K562 (cell line): ENCODE measurements around the gene ABL1. TPM values are rescaled to one million over a fixed set of nuclear protein-coding genes. Genes with fewer than 3 reads are reported as not detected.

Experiments used
- ATAC-seq: fragments of 200-7000 bp; cut with Tn5 transposase; 3 replicates; pipeline ENCODE4 v1.9.1; 2020; ENCODE audit warnings: moderate library complexity
- BruUV-seq: library from RNA; stranded (reverse); fragments of 400-500 nt; replicated peaks from 2 replicates; lab custom pipeline; 2021; lab: Mats Ljungman, UMichigan
- CTCF ChIA-PET: fragments of 300-600 bp; formaldehyde crosslinking; extraction: SDS; loops from one replicate; lab custom pipeline; 2021; ENCODE audit warnings: low intra/inter-chr PET ratio; lab: Yijun Ruan, JAX
- POLR2A ChIA-PET: fragments of 300-600, 350-650 bp; sonication (Branson Sonifier 250); formaldehyde crosslinking; extraction: SDS; loops from one replicate; lab custom pipeline; 2021; ENCODE audit warnings: antibody characterized with exemption, inconsistent platforms; lab: Yijun Ruan, JAX
- DNase-seq, 4 experiments: peaks; one replicate each; pipeline versions ENCODE4 v3.0.0 to v3.0.0-alpha.2; 2011 to 2018; ENCODE audit warnings: low spot score in 3 of 4, mixed read lengths in 3 of 4; ENCODE audit errors: extremely low read depth in 1 of 4
- FAIRE-seq: peaks from 2 replicates; lab custom pipeline; 2011; peaks lifted over from hg19 to GRCh38; lab: Jason Lieb, UNC
- H2AFZ ChIP-seq: 2 replicates; pipeline ENCODE4 v1.6.0; 2011; ENCODE audit warnings: low read depth, low read length, control low read depth, inconsistent platforms
- H3K27ac ChIP-seq: fragments of 200-600 bp; 3 replicates; pipeline ENCODE4 v1.8.0; 2011; ENCODE audit warnings: low read depth, mild to moderate bottlenecking, control low read depth, inconsistent platforms, low read length, moderate library complexity, mixed read lengths; ENCODE audit errors: extremely low read depth
- H3K27me3 ChIP-seq, 2 experiments: fragments of 300-600 bp in 1 of 2; 2 replicates in 1 of 2; 3 replicates in 1 of 2; pipeline versions ENCODE4 v1.6.0 to v1.8.0; 2011; ENCODE audit warnings: inconsistent platforms in 2 of 2, low read length in 2 of 2, mild to moderate bottlenecking in 1 of 2, mixed read lengths in 1 of 2, moderate library complexity in 1 of 2; ENCODE audit not compliant: control insufficient read depth in 2 of 2, insufficient read depth in 2 of 2
- H3K36me3 ChIP-seq: fragments of 300-600 bp; 3 replicates; pipeline ENCODE4 v1.8.0; 2011; ENCODE audit warnings: mild to moderate bottlenecking, low read length, inconsistent platforms; ENCODE audit not compliant: control insufficient read depth, insufficient read depth
- H3K4me1 ChIP-seq, 2 experiments: fragments of 200-600 bp in 1 of 2; replicated peaks in 1 of 2; 2 replicates in 1 of 2; 3 replicates in 1 of 2; pipeline versions ENCODE4 v1.5.1 to v1.8.0; 2011; ENCODE audit warnings: inconsistent platforms in 2 of 2, low read length in 2 of 2, mild to moderate bottlenecking in 1 of 2, mixed read lengths in 1 of 2, moderate library complexity in 1 of 2; ENCODE audit not compliant: control insufficient read depth in 2 of 2, insufficient read depth in 2 of 2
- H3K4me2 ChIP-seq: 2 replicates; pipeline ENCODE4 v1.6.1; 2011; ENCODE audit warnings: low read length, control low read depth, inconsistent platforms, mixed read lengths; ENCODE audit not compliant: insufficient read depth
- H3K4me3 ChIP-seq: fragments of 200-600 bp; sonication (generic), shearing (Covaris generic); 2 replicates; pipeline ENCODE4 v1.5.1; 2016; ENCODE audit warnings: control low read depth, inconsistent platforms
- H3K79me2 ChIP-seq: fragments of 200-600 bp; 3 replicates; pipeline ENCODE4 v1.8.0; 2011; ENCODE audit warnings: low read length, inconsistent platforms; ENCODE audit not compliant: control insufficient read depth, insufficient read depth
- H3K9ac ChIP-seq, 2 experiments: 2 replicates each; pipeline versions ENCODE4 v1.6.0 to v1.6.1; 2011; ENCODE audit warnings: low read depth in 2 of 2, low read length in 2 of 2, control low read depth in 1 of 2, inconsistent platforms in 1 of 2, mild to moderate bottlenecking in 1 of 2, mixed read lengths in 1 of 2; ENCODE audit not compliant: insufficient read depth in 1 of 2
- H3K9me1 ChIP-seq: one replicate; pipeline ENCODE4 v1.6.0; 2011; ENCODE audit warnings: inconsistent platforms, mild to moderate bottlenecking, low read length, moderate library complexity; ENCODE audit not compliant: control insufficient read depth, insufficient read depth
- H3K9me3 ChIP-seq: replicated peaks from 2 replicates; pipeline ENCODE4 v1.5.1; 2011; ENCODE audit warnings: low read depth, low read length, inconsistent platforms; ENCODE audit not compliant: control insufficient read depth, insufficient read depth
- H4K20me1 ChIP-seq: replicated peaks from 2 replicates; pipeline ENCODE4 v1.6.1; 2011; ENCODE audit warnings: low read length, inconsistent platforms, mixed read lengths; ENCODE audit not compliant: control insufficient read depth, insufficient read depth
- ELF1 ChIP-seq: fragments of 200-800 bp; sonication (Bioruptor generic); IDR thresholded peaks from 2 replicates; pipeline ENCODE4 v1.6.1; 2016; ENCODE audit warnings: missing genetic modification characterization, missing compliant biosample characterization
- MBD2 ChIP-seq: sonication (generic); IDR thresholded peaks from 2 replicates; pipeline ENCODE4 v1.6.1; 2016; ENCODE audit warnings: low read depth, borderline replicate concordance
- NCOA6 ChIP-seq: fragments of 450-650 bp; IDR thresholded peaks from 2 replicates; pipeline ENCODE4 v1.6.1; 2017; ENCODE audit warnings: mild to moderate bottlenecking
- NFYB ChIP-seq: IDR thresholded peaks from 2 replicates; pipeline ENCODE4 v1.6.1; 2011; ENCODE audit warnings: mild to moderate bottlenecking, moderate library complexity; ENCODE audit not compliant: insufficient read length; ENCODE audit errors: extremely low read depth
- SRSF7 ChIP-seq: fragments of 200-400 bp; formaldehyde crosslinking; optimal IDR thresholded peaks from 2 replicates; pipeline ENCODE3; 2017; ENCODE audit warnings: mild to moderate bottlenecking, low read depth, low read length
- ZNF197 ChIP-seq: fragments of 200-800 bp; sonication (Bioruptor generic); IDR thresholded peaks from 2 replicates; pipeline ENCODE4 v1.6.1; 2016; ENCODE audit warnings: low read depth, missing genetic modification characterization, missing compliant biosample characterization
- ZNF395 ChIP-seq: fragments of 200-800 bp; sonication (Bioruptor generic); IDR thresholded peaks from 2 replicates; pipeline ENCODE4 v1.6.1; 2017; ENCODE audit warnings: missing genetic modification characterization, missing compliant biosample characterization
- WGBS: fragments of 100-300 bp; shearing (Covaris generic); methylation state at CpG from one replicate; pipeline ENCODE4 v1.1.6; 2016; ENCODE audit warnings: low coverage, mixed read lengths; ENCODE audit not compliant: insufficient coverage; ENCODE audit errors: missing lambda C conversion rate; 5-methylcytosine and 5-hydroxymethylcytosine counted together
- in situ Hi-C: fragments of 300-500 bp; cut with MboI; formaldehyde crosslinking; loops from 4 replicates; pipeline ENCODE4 v1.15.0; 2018; ENCODE audit warnings: inconsistent platforms, mixed read lengths
- intact Hi-C: fragments of 100-400 bp; cut with micrococcal nuclease; formaldehyde crosslinking; loops from 2 replicates; pipeline ENCODE4 v1.14.2; 2022
- polyA plus RNA-seq, 8 experiments: library from polyadenylated mRNA; depleted of rRNA in 4 of 8; stranded (reverse) in 5 of 8; unstranded in 3 of 8; fragments of >200 nt; fragmentation: Nextera tagmentation in 2 of 8; fragmentation: Illumina TruSeq in 1 of 8; extraction: Ambion mirVana in 2 of 8; extraction: Trizol in 1 of 8; gene quantifications; 2 replicates each; pipeline versions ENCODE4 v1.2.1 to v1.2.3, GENCODE V29; 2011 to 2014; ENCODE audit warnings: inconsistent platforms in 1 of 8, missing spikeins in 1 of 8
- total RNA-seq, 7 experiments: library from RNA; depleted of rRNA in 6 of 7; stranded (reverse); fragments of >200 nt in 6 of 7; fragmentation: Illumina TruSeq in 2 of 7; extraction: Trizol in 2 of 7; gene quantifications; 2 replicates each; pipeline versions ENCODE4 v1.2.1 to v1.2.3, GENCODE V29; 2011 to 2021; ENCODE audit warnings: low replicate concordance in 1 of 7
- TF ChIP-seq, protein P1 (sequence below), 2 experiments: fragments of 450-650 bp in 1 of 2; sonication (generic) in 1 of 2; formaldehyde crosslinking in 1 of 2; IDR thresholded peaks; 2 replicates each; pipeline versions ENCODE4 v1.7.1 to v1.9.0; 2016 to 2022; ENCODE audit warnings: inconsistent platforms in 1 of 2, mild to moderate bottlenecking in 1 of 2, missing genetic modification reagents in 1 of 2

Gene ABL1
- total and polyA plus RNA-seq, 9 of the 15 experiments (the other 6 are each of a cell fraction or from before 2014, with no cell fraction given): 1.5 to 130 (median 37.8) TPM

DNA sequence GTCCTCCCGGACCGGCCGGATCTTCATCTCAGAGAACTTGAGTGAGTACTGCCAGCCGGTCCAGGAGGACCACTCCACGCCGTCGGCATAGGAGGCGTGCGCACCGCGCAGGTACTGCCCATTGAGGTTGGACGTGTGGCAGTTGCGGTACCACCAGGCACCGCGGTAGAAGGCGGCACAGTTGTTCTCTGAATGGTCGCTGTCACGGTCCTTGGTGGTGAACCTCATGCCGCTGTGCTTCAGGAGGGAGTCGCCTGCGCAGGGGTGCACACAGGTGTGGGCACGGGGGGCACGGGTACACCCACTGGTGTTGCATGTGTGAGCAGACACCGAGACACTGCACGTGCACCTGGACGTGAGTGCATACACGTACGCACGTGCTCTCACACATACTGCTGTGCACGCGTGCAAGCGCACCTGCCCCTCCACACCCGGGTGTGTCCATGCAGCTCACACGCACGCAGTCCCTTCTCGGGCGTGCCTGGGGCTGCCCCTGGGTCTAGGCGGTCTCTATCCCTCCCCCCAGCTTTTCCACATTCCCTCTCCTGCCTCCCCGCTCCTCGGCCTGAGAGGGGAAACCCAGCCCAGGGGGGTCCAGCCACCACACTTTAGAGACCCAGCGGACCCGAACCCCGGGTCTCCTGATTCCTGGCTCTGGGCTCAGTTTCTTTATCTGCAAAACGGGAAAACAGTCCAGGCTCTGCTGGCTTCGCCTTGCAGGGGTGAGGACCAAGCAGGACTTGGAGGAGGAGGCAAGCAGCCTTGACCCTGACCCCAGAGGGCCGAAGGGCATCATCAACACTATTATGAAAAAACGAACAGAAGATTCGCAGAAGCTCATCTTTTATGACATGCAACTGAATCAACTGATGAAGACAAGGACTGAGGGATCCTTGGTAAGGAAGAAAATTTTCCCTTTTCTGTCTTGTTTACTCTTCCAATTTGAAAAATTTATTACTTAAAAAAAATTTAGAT is 69.3 kb downstream of the ABL1 start:
- Histone ChIP-seq H4K20me1 (peaks cover 91% of the 10 kb centered on the region), H3K9ac (peak overlapping the region in 1 of 2 experiments; percentile 0; a peak in 1 of 4 replicates), H3K27ac (no peak overlapping the region), H3K27me3 (peaks cover 94 to 95% of the 10 kb centered on the region in 2 experiments), H2AFZ (no peak overlapping the region), H3K9me3 (no peaks in the 10 kb centered on the region), H3K79me2 (no peaks in the 10 kb centered on the region), H3K4me2 (no peak overlapping the region), H3K4me3 (no peak overlapping the region), H3K9me1 (peaks cover 18% of the 10 kb centered on the region), H3K4me1 (peaks cover 0 to 61% of the 10 kb centered on the region in 2 experiments; a peak in 2 of 5 replicates), H3K36me3 (no peaks in the 10 kb centered on the region)
- intact Hi-C loops (no loop called here), in situ Hi-C loops (no loop called here)
- BruUV-seq: no TSS peak
- ChIA-PET CTCF (no interaction called here), POLR2A (interaction anchor here (0.6 to 25.7 kb wide), 10 partner anchors 11 to 113 kb away, joined by 3 to 582 read pairs (median 5); partner anchors contain the start of gene QRFP)
- FAIRE-seq (no peak), ATAC-seq (peak; percentile 3; the same call in 1 of the 3 replicates), DNase-seq (peak in 3 of 4 experiments; percentile 69 to 82 (median 72))
- WGBS: 14% methylated on average over 48 of the region's 48 CpGs
- TF ChIP-seq ELF1 (tag) (no peak), NCOA6 (no peak), ZNF197 (CRISPR knock-in tag) (no peak), NFYB (no peak), MBD2 (no peak), ZNF395 (CRISPR knock-in tag) (no peak), SRSF7 (no peak)
- TF ChIP-seq, protein P1, sequence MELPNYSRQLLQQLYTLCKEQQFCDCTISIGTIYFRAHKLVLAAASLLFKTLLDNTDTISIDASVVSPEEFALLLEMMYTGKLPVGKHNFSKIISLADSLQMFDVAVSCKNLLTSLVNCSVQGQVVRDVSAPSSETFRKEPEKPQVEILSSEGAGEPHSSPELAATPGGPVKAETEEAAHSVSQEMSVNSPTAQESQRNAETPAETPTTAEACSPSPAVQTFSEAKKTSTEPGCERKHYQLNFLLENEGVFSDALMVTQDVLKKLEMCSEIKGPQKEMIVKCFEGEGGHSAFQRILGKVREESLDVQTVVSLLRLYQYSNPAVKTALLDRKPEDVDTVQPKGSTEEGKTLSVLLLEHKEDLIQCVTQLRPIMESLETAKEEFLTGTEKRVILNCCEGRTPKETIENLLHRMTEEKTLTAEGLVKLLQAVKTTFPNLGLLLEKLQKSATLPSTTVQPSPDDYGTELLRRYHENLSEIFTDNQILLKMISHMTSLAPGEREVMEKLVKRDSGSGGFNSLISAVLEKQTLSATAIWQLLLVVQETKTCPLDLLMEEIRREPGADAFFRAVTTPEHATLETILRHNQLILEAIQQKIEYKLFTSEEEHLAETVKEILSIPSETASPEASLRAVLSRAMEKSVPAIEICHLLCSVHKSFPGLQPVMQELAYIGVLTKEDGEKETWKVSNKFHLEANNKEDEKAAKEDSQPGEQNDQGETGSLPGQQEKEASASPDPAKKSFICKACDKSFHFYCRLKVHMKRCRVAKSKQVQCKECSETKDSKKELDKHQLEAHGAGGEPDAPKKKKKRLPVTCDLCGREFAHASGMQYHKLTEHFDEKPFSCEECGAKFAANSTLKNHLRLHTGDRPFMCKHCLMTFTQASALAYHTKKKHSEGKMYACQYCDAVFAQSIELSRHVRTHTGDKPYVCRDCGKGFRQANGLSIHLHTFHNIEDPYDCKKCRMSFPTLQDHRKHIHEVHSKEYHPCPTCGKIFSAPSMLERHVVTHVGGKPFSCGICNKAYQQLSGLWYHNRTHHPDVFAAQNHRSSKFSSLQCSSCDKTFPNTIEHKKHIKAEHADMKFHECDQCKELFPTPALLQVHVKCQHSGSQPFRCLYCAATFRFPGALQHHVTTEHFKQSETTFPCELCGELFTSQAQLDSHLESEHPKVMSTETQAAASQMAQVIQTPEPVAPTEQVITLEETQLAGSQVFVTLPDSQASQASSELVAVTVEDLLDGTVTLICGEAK (IDR thresholded peaks at IDR 0.05): no peak
- TF ChIP-seq, protein P1 (CRISPR knock-in tag; IDR thresholded peaks at IDR 0.05): no peak
